Mesenchymal stem cell (in vitro differentiated cells and primary cell): ENCODE data around the gene DOK5.

ENCODE experiments used
- DNase-seq: peaks from one replicate; pipeline ENCODE4 v3.0.0-alpha.2; 2013
- H2AFZ ChIP-seq: one replicate; pipeline ENCODE4 v1.6.1; 2013; ENCODE audit warnings: low read depth, mild to moderate bottlenecking, control low read depth, inconsistent platforms, low read length, moderate library complexity
- H2AK5ac ChIP-seq: 2 replicates; pipeline ENCODE4 v1.6.1; 2013; ENCODE audit warnings: low read length, moderate library complexity, mild to moderate bottlenecking, inconsistent platforms; ENCODE audit not compliant: severe bottlenecking
- H2BK120ac ChIP-seq: one replicate; pipeline ENCODE4 v1.6.1; 2013; ENCODE audit warnings: low read depth, mild to moderate bottlenecking, inconsistent platforms, low read length, moderate library complexity
- H2BK12ac ChIP-seq, 2 experiments: one replicate each; pipeline ENCODE4 v1.6.1; 2013; ENCODE audit warnings: inconsistent platforms in 2 of 2, low read length in 2 of 2, mild to moderate bottlenecking in 2 of 2, moderate library complexity in 2 of 2, control low read depth in 1 of 2
- H2BK15ac ChIP-seq: one replicate; pipeline ENCODE4 v1.6.1; 2013; ENCODE audit warnings: mild to moderate bottlenecking, low read depth, inconsistent platforms; ENCODE audit not compliant: poor library complexity, severe bottlenecking
- H2BK5ac ChIP-seq: 2 replicates; pipeline ENCODE4 v1.6.1; 2013; ENCODE audit warnings: low read depth, mild to moderate bottlenecking, low read length, control low read depth, inconsistent platforms; ENCODE audit not compliant: poor library complexity, severe bottlenecking
- H3K14ac ChIP-seq, 2 experiments: one replicate each; pipeline ENCODE4 v1.6.1; 2013; ENCODE audit warnings: inconsistent platforms in 2 of 2, low read length in 2 of 2, control low read depth in 1 of 2, mild to moderate bottlenecking in 1 of 2, moderate library complexity in 1 of 2
- H3K18ac ChIP-seq, 2 experiments: one replicate each; pipeline ENCODE4 v1.6.1; 2013; ENCODE audit warnings: inconsistent platforms in 2 of 2, low read length in 2 of 2, control low read depth in 1 of 2, low read depth in 1 of 2, mild to moderate bottlenecking in 1 of 2
- H3K23ac ChIP-seq, 2 experiments: one replicate each; pipeline ENCODE4 v1.6.1; 2013; ENCODE audit warnings: inconsistent platforms in 2 of 2, low read length in 2 of 2, mild to moderate bottlenecking in 2 of 2, moderate library complexity in 2 of 2, control low read depth in 1 of 2
- H3K27ac ChIP-seq: 2 replicates; pipeline ENCODE4 v1.5.1; 2013; ENCODE audit warnings: mild to moderate bottlenecking, moderate library complexity, low read length, control low read depth, inconsistent platforms; ENCODE audit not compliant: poor library complexity, severe bottlenecking
- H3K27me3 ChIP-seq, 2 experiments: 2 replicates each; pipeline versions ENCODE4 v1.6.1 to v1.7.0; 2013; ENCODE audit warnings: low read length in 2 of 2, mild to moderate bottlenecking in 2 of 2, moderate library complexity in 2 of 2, control low read depth in 1 of 2, inconsistent platforms in 1 of 2; ENCODE audit not compliant: control insufficient read depth in 1 of 2, insufficient read depth in 1 of 2
- H3K36me3 ChIP-seq, 2 experiments: 2 replicates each; pipeline versions ENCODE4 v1.6.1 to v1.7.0; 2013; ENCODE audit warnings: low read length in 2 of 2, control low read depth in 1 of 2, inconsistent platforms in 1 of 2, low read depth in 1 of 2, mild to moderate bottlenecking in 1 of 2; ENCODE audit not compliant: insufficient read depth in 2 of 2, control insufficient read depth in 1 of 2
- H3K4ac ChIP-seq, 2 experiments: one replicate each; pipeline ENCODE4 v1.6.1; 2013; ENCODE audit warnings: inconsistent platforms in 2 of 2, low read length in 2 of 2, mild to moderate bottlenecking in 2 of 2, moderate library complexity in 2 of 2, control low read depth in 1 of 2, low read depth in 1 of 2
- H3K4me1 ChIP-seq: 2 replicates; pipeline ENCODE4 v1.6.1; 2013; ENCODE audit warnings: low read depth, low read length, control low read depth; ENCODE audit not compliant: control insufficient read depth, insufficient read depth
- H3K4me2 ChIP-seq: 2 replicates; pipeline ENCODE4 v1.6.1; 2013; ENCODE audit warnings: low read length, mild to moderate bottlenecking, inconsistent platforms; ENCODE audit not compliant: poor library complexity, severe bottlenecking
- H3K4me3 ChIP-seq, 2 experiments: 2 replicates each; pipeline versions ENCODE4 v1.5.1 to v1.7.0; 2013; ENCODE audit warnings: low read length in 2 of 2, mild to moderate bottlenecking in 2 of 2, control low read depth in 1 of 2, low read depth in 1 of 2; ENCODE audit not compliant: insufficient read depth in 1 of 2
- H3K79me1 ChIP-seq: replicated peaks from 2 replicates; pipeline ENCODE4 v1.6.1; 2013; ENCODE audit warnings: mild to moderate bottlenecking, control low read depth, low read length, inconsistent platforms; ENCODE audit not compliant: poor library complexity, severe bottlenecking
- H3K9ac ChIP-seq: 2 replicates; pipeline ENCODE4 v1.7.0; 2013; ENCODE audit warnings: mild to moderate bottlenecking, low read length, moderate library complexity
- H3K9me3 ChIP-seq: 2 replicates; pipeline ENCODE4 v1.7.0; 2013; ENCODE audit warnings: mild to moderate bottlenecking, low read length; ENCODE audit not compliant: control insufficient read depth
- H4K8ac ChIP-seq: one replicate; pipeline ENCODE4 v1.6.1; 2013; ENCODE audit warnings: inconsistent platforms, mild to moderate bottlenecking, low read length, moderate library complexity
- H4K91ac ChIP-seq: one replicate; pipeline ENCODE4 v1.6.1; 2013; ENCODE audit warnings: mild to moderate bottlenecking, low read length, inconsistent platforms
- WGBS: methylation state at CpG from one replicate; pipeline ENCODE4 v1.1.7; 2013; ENCODE audit warnings: mixed read lengths; 5-methylcytosine and 5-hydroxymethylcytosine counted together

The DOK5 gene

DNA sequence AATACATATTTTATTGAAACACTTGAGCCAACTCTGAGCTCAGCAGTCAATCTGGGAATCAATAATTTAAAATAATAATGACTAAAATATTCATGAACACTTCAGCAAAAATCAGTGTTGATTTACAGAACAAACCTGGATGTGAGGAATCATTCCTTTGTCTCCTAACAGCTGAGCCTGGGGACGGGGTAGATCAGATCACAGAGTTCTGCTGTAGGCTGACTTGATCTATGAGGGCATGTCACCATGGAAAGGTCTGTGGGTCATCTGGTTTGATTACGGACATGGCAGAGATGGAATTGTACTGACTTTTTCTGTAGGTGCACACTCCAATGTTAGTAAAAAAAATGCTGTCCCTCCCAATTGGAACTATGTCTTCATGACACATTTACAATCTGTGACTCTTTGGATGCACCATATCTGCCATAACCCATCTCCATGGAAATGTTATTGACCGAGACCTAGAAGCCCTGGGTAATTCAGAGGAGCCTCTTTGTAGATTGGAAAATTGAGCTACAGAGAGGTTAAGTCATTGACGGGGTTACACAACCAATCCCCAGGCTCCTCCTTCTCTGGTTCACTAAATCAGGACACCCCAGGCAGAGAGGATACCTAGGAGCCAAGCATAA, 114.1 kb downstream of the DOK5 start:
- Histone ChIP-seq H3K36me3 (peaks cover 0 to 15% of the 10 kb centered on the region in 2 experiments), H3K4me2 (no peak overlapping the region), H3K14ac (no peak overlapping the region), H3K79me1 (no peaks in the 10 kb centered on the region), H3K9ac (no peak overlapping the region), H4K91ac (no peak overlapping the region), H2BK15ac (no peak overlapping the region), H4K8ac (no peak overlapping the region), H2AK5ac (no peak overlapping the region), H3K4ac (no peak overlapping the region), H3K4me3 (no peak overlapping the region), H2BK5ac (no peak overlapping the region), H2AFZ (no peak overlapping the region), H3K27me3 (no peaks in the 10 kb centered on the region), H3K18ac (no peak overlapping the region), H3K27ac (no peak overlapping the region), H3K23ac (no peak overlapping the region), H3K9me3 (no peaks in the 10 kb centered on the region), H3K4me1 (no peaks in the 10 kb centered on the region), H2BK12ac (no peak overlapping the region), H2BK120ac (no peak overlapping the region)
- WGBS = 83% methylated on average over 4 of the region's 4 CpGs
- DNase-seq = no peak

DNA sequence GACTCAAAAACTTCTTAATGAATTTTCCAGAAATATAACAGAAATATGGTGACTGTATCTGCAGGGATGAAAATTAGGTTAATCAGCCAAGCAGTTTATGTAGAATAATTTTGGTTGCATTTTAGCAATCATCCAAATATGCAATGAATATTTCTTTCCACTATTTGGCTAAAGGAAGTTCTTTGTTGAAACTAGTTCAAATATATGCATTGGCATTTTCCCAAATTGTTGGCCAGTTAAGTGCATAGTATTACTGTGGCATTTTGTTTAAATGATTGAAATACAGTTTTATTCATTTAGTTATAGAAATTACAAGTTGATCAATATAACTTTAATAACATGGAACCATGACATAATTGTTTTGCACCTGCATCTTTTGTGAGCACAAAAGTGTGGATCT, 115.5 kb downstream of the DOK5 start:
- Histone ChIP-seq H3K27me3 (no peaks in the 10 kb centered on the region), H3K4me1 (no peaks in the 10 kb centered on the region), H3K9me3 (no peaks in the 10 kb centered on the region), H2BK120ac (no peak overlapping the region), H2BK5ac (no peak overlapping the region), H4K91ac (no peak overlapping the region), H3K18ac (no peak overlapping the region), H3K4me3 (no peak overlapping the region), H3K27ac (no peak overlapping the region), H3K14ac (no peak overlapping the region), H3K9ac (no peak overlapping the region), H2AFZ (no peak overlapping the region), H3K4me2 (no peak overlapping the region), H2BK15ac (no peak overlapping the region), H4K8ac (no peak overlapping the region), H3K79me1 (no peaks in the 10 kb centered on the region), H2BK12ac (no peak overlapping the region), H3K4ac (no peak overlapping the region), H2AK5ac (no peak overlapping the region), H3K36me3 (peaks cover 0 to 16% of the 10 kb centered on the region in 2 experiments), H3K23ac (no peak overlapping the region)
- DNase-seq = no peak

DNA sequence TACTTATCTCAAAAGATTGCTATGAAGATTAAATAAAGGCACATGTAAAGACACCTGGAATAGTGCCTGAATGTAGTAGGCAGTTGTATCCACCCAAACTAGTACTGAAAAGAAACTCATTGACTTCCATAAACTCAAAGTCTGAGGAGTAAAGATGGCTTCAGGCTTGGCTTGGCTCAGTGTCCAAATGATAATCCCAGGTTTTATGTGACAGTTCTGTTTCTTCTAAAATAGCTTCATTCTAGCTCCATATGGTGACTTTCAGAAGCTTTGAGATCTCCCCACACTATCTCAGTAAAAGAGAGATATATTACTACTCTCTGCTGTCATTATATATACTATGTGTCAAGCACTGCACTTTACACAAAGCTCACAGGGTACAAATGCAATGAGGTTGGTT, 121.3 kb downstream of the DOK5 start:
- Histone ChIP-seq H2BK15ac (no peak overlapping the region), H3K79me1 (no peaks in the 10 kb centered on the region), H3K4me2 (no peak overlapping the region), H3K4me3 (no peak overlapping the region), H4K8ac (no peak overlapping the region), H3K18ac (no peak overlapping the region), H3K23ac (no peak overlapping the region), H3K27me3 (no peaks in the 10 kb centered on the region), H4K91ac (no peak overlapping the region), H2AFZ (no peak overlapping the region), H2BK12ac (no peak overlapping the region), H3K9ac (no peak overlapping the region), H3K14ac (no peak overlapping the region), H2AK5ac (no peak overlapping the region), H3K27ac (no peak overlapping the region), H2BK5ac (no peak overlapping the region), H2BK120ac (no peak overlapping the region), H3K9me3 (peaks cover 3% of the 10 kb centered on the region), H3K36me3 (peaks cover 0 to 31% of the 10 kb centered on the region in 2 experiments), H3K4me1 (no peaks in the 10 kb centered on the region), H3K4ac (no peak overlapping the region)
- DNase-seq = no peak

DNA sequence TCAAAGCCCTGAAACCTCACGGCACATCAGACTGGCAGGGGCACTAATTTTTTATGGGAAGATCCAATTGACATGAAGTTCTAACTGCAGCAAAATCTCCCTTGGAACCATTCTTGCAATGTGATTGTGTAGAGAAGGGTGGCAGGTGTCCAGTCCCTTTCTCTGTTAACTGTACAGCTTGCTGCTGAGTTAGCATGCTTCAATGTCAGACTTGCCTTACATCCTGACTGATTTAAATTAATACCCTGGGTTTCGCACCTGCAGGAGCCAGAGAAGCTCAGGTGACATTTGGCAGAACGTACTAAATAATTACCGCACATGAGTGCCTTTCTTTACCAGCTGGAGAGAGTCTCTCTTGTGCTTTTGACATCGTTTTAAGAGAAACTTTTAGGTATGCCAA, 123.0 kb downstream of the DOK5 start:
- peaks cover 3% of the 10 kb centered on the region for H3K9me3 ChIP-seq
- H3K4me1 ChIP-seq = no peaks in the 10 kb centered on the region
- H2BK15ac ChIP-seq = no peak overlapping the region
- H2AK5ac ChIP-seq = no peak overlapping the region
- H3K36me3 ChIP-seq = peaks cover 0 to 25% of the 10 kb centered on the region in 2 experiments
- H3K4ac ChIP-seq = no peak overlapping the region
- H2BK12ac ChIP-seq = no peak overlapping the region
- DNase-seq = no peak
- no peak overlapping the region for H4K8ac ChIP-seq
- H3K79me1 ChIP-seq = no peaks in the 10 kb centered on the region
- no peak overlapping the region for H3K4me3 ChIP-seq
- no peak overlapping the region for H3K9ac ChIP-seq
- H3K27ac ChIP-seq = no peak overlapping the region
- no peaks in the 10 kb centered on the region for H3K27me3 ChIP-seq
- 83% methylated on average over 3 of the region's 5 CpGs for WGBS
- no peak overlapping the region for H3K14ac ChIP-seq
- H2BK5ac ChIP-seq = no peak overlapping the region
- no peak overlapping the region for H4K91ac ChIP-seq
- no peak overlapping the region for H3K18ac ChIP-seq
- no peak overlapping the region for H2AFZ ChIP-seq
- no peak overlapping the region for H2BK120ac ChIP-seq
- H3K23ac ChIP-seq = no peak overlapping the region
- no peak overlapping the region for H3K4me2 ChIP-seq
